MV-4-11 (cell line): ENCODE data around the gene CBLL1.

Experiments
- DNase-seq: peaks from one replicate; lab custom pipeline; 2025; lab: John Stamatoyannopoulos, UW

Gene CBLL1

GRCh38 chr7:107743567-107744344, at the start of gene CBLL1:
Gene CBLL1, plus strand, starts transcription at chr7:107744142. Its CDS starts 22 bp downstream, at chr7:107744164.
- peak; percentile 91 for DNase-seq

- no peak for DNase-seq
These were observed 49.6 kb upstream of the CBLL1 start for GRCh38 chr7:107694386-107694785.

- no peak for DNase-seq
These were observed 47.5 kb upstream of the CBLL1 start for GRCh38 chr7:107696330-107696946.

GRCh38 chr7:107697321-107698049, 46.5 kb upstream of the CBLL1 start:
- DNase-seq = no peak

GRCh38 chr7:107700570-107700969, 43.4 kb upstream of the CBLL1 start:
- no peak for DNase-seq

GRCh38 chr7:107701191-107701590, 42.8 kb upstream of the CBLL1 start:
- DNase-seq = no peak

- DNase-seq = no peak
These were observed 40.7 kb upstream of the CBLL1 start for GRCh38 chr7:107703219-107703618.

GRCh38 chr7:107703872-107704271, 40.1 kb upstream of the CBLL1 start:
- no peak for DNase-seq

- no peak for DNase-seq
These were observed 35.0 kb upstream of the CBLL1 start for GRCh38 chr7:107708956-107709355.

- no peak for DNase-seq
These were observed 32.6 kb upstream of the CBLL1 start for GRCh38 chr7:107711301-107711700.

GRCh38 chr7:107712025-107712424, 31.9 kb upstream of the CBLL1 start:
- DNase-seq = no peak

GRCh38 chr7:107712896-107713295, 31.0 kb upstream of the CBLL1 start:
- no peak for DNase-seq

GRCh38 chr7:107715531-107715930, 28.4 kb upstream of the CBLL1 start:
- no peak for DNase-seq

- no peak for DNase-seq
These were observed 25.3 kb upstream of the CBLL1 start for GRCh38 chr7:107718456-107719193.

GRCh38 chr7:107721286-107721685, 22.7 kb upstream of the CBLL1 start:
- DNase-seq = no peak

- DNase-seq = no peak
These were observed 20.7 kb upstream of the CBLL1 start for GRCh38 chr7:107723255-107723654.

GRCh38 chr7:107725138-107725740, 18.7 kb upstream of the CBLL1 start:
- peak; percentile 35 for DNase-seq

- no peak for DNase-seq
These were observed 17.4 kb upstream of the CBLL1 start for GRCh38 chr7:107726356-107727130.

- no peak for DNase-seq
These were observed 15.7 kb upstream of the CBLL1 start for GRCh38 chr7:107728276-107728675.

GRCh38 chr7:107742678-107743566, 1.0 kb upstream of the CBLL1 start:
- peak; percentile 95 for DNase-seq
